HepG2 (cell line): ENCODE results near the gene TTBK1. TPM values are rescaled to one million over a fixed set of nuclear protein-coding genes. Genes with fewer than 3 reads are reported as not detected.

Experiments used
- ARID2 ChIP-seq: sonication (generic); formaldehyde crosslinking; IDR thresholded peaks from 2 replicates; pipeline ENCODE4 v1.8.1; 2022; ENCODE audit warnings: mild to moderate bottlenecking, missing genetic modification reagents, borderline replicate concordance
- CHD2 ChIP-seq: IDR thresholded peaks from 2 replicates; pipeline ENCODE4 v1.6.1; 2011; ENCODE audit warnings: low read depth, low read length, improper control_type of control experiment
- CHD4 ChIP-seq: fragments of 200-600 bp; sonication (generic); IDR thresholded peaks from 2 replicates; pipeline ENCODE4 v1.7.0; 2017; ENCODE audit warnings: mild to moderate bottlenecking, low read length, borderline replicate concordance
- EP300 ChIP-seq, 3 experiments: sonication (generic) in 1 of 3; formaldehyde crosslinking in 1 of 3; IDR thresholded peaks; 2 replicates each; pipeline versions ENCODE4 v1.5.1 to v1.6.1; 2011 to 2020; ENCODE audit warnings: low read depth in 2 of 3, low read length in 2 of 3, borderline replicate concordance in 1 of 3, improper control_type of control experiment in 1 of 3, mild to moderate bottlenecking in 1 of 3, missing genetic modification reagents in 1 of 3, moderate library complexity in 1 of 3
- GTF2F1 ChIP-seq: fragments of 150-350 bp; IDR thresholded peaks from 2 replicates; pipeline ENCODE4 v1.6.1; 2014; ENCODE audit warnings: low read length
- HNRNPL ChIP-seq: fragments of 200-400 bp; formaldehyde crosslinking; IDR thresholded peaks from 2 replicates; pipeline ENCODE4 v1.6.1; 2017; ENCODE audit warnings: mild to moderate bottlenecking, low read depth, low read length
- KAT2B ChIP-seq: fragments of 150-350 bp; IDR thresholded peaks from 2 replicates; pipeline ENCODE4 v1.6.1; 2014; ENCODE audit warnings: low read depth, low read length, borderline replicate concordance
- KDM2A ChIP-seq: sonication (generic); formaldehyde crosslinking; IDR thresholded peaks from 2 replicates; pipeline ENCODE4 v1.4.0; 2020; ENCODE audit warnings: low read depth, missing genetic modification reagents, borderline replicate concordance
- KLF12 ChIP-seq: sonication (generic); formaldehyde crosslinking; IDR thresholded peaks from 2 replicates; pipeline ENCODE4 v1.4.0; 2020; ENCODE audit warnings: missing genetic modification reagents, borderline replicate concordance
- NFRKB ChIP-seq: fragments of 450-650 bp; IDR thresholded peaks from 2 replicates; pipeline ENCODE4 v1.6.1; 2017
- RARG ChIP-seq: sonication (generic); formaldehyde crosslinking; IDR thresholded peaks from 2 replicates; pipeline ENCODE4 v1.4.0; 2020; ENCODE audit warnings: low read depth, mild to moderate bottlenecking, missing genetic modification reagents
- RFXANK ChIP-seq: IDR thresholded peaks from 2 replicates; pipeline ENCODE4 v1.6.1; 2016
- SSRP1 ChIP-seq: IDR thresholded peaks from 2 replicates; pipeline ENCODE4 v1.6.1; 2016; ENCODE audit warnings: control low read depth
- STAG1 ChIP-seq: sonication (generic); formaldehyde crosslinking; IDR thresholded peaks from 2 replicates; pipeline ENCODE4 v1.4.0; 2020; ENCODE audit warnings: missing genetic modification reagents
- ZBTB42 ChIP-seq: sonication (generic); formaldehyde crosslinking; IDR thresholded peaks from 2 replicates; pipeline ENCODE4 v1.5.0; 2020; ENCODE audit warnings: mild to moderate bottlenecking, missing genetic modification reagents
- ZBTB7B ChIP-seq: sonication (generic); formaldehyde crosslinking; IDR thresholded peaks from 2 replicates; pipeline ENCODE4 v1.4.0; 2020; ENCODE audit warnings: missing genetic modification reagents
- ZEB1 ChIP-seq: IDR thresholded peaks from 2 replicates; pipeline ENCODE4 v1.6.1; 2012; ENCODE audit warnings: mild to moderate bottlenecking, low read depth, inconsistent platforms; ENCODE audit not compliant: insufficient replicate concordance
- ZNF430 ChIP-seq: sonication (generic); formaldehyde crosslinking; IDR thresholded peaks from 2 replicates; pipeline ENCODE4 v1.9.0; 2021; ENCODE audit warnings: mild to moderate bottlenecking, missing genetic modification reagents
- ZNF484 ChIP-seq: sonication (generic); formaldehyde crosslinking; IDR thresholded peaks from 2 replicates; pipeline ENCODE4 v1.5.1; 2020; ENCODE audit warnings: mild to moderate bottlenecking, low read depth, missing genetic modification reagents, borderline replicate concordance
- ZNF782 ChIP-seq: sonication (generic); formaldehyde crosslinking; IDR thresholded peaks from 2 replicates; pipeline ENCODE4 v1.4.0; 2020; ENCODE audit warnings: missing genetic modification reagents, mild to moderate bottlenecking, borderline replicate concordance
- polyA plus RNA-seq, 8 experiments: library from polyadenylated mRNA; depleted of rRNA in 3 of 8; stranded (reverse) in 7 of 8; unstranded in 1 of 8; fragments of >200 nt; fragmentation: Illumina TruSeq in 4 of 8; extraction: Trizol in 4 of 8; gene quantifications; 2 replicates each; pipeline versions ENCODE4 v1.2.1 to v1.2.3, GENCODE V29; 2011 to 2016; ENCODE audit warnings: low read depth in 4 of 8, missing spikeins in 1 of 8, mixed read lengths in 1 of 8; ENCODE audit not compliant: insufficient read depth in 1 of 8
- total RNA-seq, 5 experiments: library from RNA; depleted of rRNA; stranded (reverse); fragments of >200 nt; fragmentation: Illumina TruSeq; extraction: Trizol; gene quantifications; 2 replicates each; pipeline ENCODE4 v1.2.3, GENCODE V29; 2016; ENCODE audit warnings: low read depth in 1 of 5
- TF ChIP-seq, protein P1 (sequence below): sonication (generic); formaldehyde crosslinking; IDR thresholded peaks from 2 replicates; pipeline ENCODE4 v1.8.0; 2022; ENCODE audit warnings: missing genetic modification reagents, mild to moderate bottlenecking, moderate library complexity, borderline replicate concordance
- TF ChIP-seq, protein P2 (sequence below): IDR thresholded peaks from 2 replicates; pipeline ENCODE4 v1.6.1; 2016; ENCODE audit warnings: low read depth, borderline replicate concordance
- TF ChIP-seq, protein P3 (sequence below): sonication (generic); formaldehyde crosslinking; IDR thresholded peaks from 2 replicates; pipeline ENCODE4 v1.9.0; 2022; ENCODE audit warnings: missing genetic modification reagents, mild to moderate bottlenecking, borderline replicate concordance

TTBK1 gene
- total and polyA plus RNA-seq, 2 of the 13 experiments (the other 11 are each of a cell fraction or from before 2014, with no cell fraction given), result 0.24 to 0.33 TPM

DNA sequence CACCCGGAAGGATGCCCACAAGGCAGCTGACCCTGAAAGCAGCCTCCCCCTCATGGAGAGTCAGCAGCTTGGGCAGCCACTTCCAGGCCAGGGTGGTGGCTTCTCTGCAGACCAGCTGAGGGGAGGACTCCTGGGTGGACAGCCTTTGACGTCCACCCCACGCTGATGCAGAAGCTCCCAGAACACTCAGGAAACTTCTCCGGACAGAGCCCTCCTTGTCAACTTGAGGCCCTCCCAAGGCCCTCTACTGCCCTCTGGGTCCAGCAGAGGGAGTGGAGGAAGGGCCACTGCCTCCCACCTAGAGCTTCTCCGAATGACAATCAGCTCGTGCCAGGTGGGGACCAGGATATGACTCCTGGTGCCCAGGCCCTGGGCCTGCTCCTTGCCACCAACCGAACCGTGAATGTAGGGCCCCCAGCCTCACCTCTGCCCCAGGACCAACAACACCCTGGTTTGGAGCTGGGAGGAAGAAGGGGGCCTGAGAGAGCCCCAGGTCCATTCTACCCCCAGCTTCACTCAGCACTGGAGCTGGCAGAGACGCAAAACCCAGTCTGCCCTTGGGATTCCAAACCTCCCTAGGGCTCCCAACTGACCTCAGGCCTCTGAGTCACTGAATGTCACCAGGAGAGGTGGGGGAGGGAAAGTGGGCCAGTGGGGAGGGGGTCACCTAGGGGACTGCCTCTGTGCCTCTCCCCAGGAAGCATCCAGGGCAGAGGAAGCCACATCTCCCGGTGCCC, 43.9 kb downstream of the TTBK1 start (continued):
- TF ChIP-seq, protein P1, sequence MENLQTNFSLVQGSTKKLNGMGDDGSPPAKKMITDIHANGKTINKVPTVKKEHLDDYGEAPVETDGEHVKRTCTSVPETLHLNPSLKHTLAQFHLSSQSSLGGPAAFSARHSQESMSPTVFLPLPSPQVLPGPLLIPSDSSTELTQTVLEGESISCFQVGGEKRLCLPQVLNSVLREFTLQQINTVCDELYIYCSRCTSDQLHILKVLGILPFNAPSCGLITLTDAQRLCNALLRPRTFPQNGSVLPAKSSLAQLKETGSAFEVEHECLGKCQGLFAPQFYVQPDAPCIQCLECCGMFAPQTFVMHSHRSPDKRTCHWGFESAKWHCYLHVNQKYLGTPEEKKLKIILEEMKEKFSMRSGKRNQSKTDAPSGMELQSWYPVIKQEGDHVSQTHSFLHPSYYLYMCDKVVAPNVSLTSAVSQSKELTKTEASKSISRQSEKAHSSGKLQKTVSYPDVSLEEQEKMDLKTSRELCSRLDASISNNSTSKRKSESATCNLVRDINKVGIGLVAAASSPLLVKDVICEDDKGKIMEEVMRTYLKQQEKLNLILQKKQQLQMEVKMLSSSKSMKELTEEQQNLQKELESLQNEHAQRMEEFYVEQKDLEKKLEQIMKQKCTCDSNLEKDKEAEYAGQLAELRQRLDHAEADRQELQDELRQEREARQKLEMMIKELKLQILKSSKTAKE (CRISPR knock-in tag), result 0 out of 2 replicates have a peak, but pooled peaks have one; percentile 46
- TF ChIP-seq RARG (CRISPR knock-in tag), result no peak
- TF ChIP-seq ZNF430, result no peak; the same call in 1 of the 2 replicates
- peak; percentile 49 for TF ChIP-seq ZBTB7B (CRISPR knock-in tag)
- TF ChIP-seq, protein P2, sequence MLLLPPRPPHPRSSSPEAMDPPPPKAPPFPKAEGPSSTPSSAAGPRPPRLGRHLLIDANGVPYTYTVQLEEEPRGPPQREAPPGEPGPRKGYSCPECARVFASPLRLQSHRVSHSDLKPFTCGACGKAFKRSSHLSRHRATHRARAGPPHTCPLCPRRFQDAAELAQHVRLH (CRISPR knock-in tag), result no peak
- TF ChIP-seq CHD4, result no peak
- peak; percentile 69; the same call in 1 of the 2 replicates for TF ChIP-seq HNRNPL
- no peak for TF ChIP-seq ZNF782 (CRISPR knock-in tag)
- TF ChIP-seq STAG1 (CRISPR knock-in tag), result peak; percentile 79
- no peak for TF ChIP-seq KAT2B
- TF ChIP-seq ZEB1, result no peak
- TF ChIP-seq NFRKB, result no peak
- TF ChIP-seq ARID2, result no peak
- TF ChIP-seq, protein P3, sequence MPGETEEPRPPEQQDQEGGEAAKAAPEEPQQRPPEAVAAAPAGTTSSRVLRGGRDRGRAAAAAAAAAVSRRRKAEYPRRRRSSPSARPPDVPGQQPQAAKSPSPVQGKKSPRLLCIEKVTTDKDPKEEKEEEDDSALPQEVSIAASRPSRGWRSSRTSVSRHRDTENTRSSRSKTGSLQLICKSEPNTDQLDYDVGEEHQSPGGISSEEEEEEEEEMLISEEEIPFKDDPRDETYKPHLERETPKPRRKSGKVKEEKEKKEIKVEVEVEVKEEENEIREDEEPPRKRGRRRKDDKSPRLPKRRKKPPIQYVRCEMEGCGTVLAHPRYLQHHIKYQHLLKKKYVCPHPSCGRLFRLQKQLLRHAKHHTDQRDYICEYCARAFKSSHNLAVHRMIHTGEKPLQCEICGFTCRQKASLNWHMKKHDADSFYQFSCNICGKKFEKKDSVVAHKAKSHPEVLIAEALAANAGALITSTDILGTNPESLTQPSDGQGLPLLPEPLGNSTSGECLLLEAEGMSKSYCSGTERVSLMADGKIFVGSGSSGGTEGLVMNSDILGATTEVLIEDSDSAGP (CRISPR knock-in tag), result 0 out of 2 replicates have a peak, but pooled peaks have one; percentile 18
- TF ChIP-seq EP300 (IDR thresholded peaks at IDR 0.05; ENCODE audit: low read depth in 2 of 2, low read length in 2 of 2), result 0 out of 4 replicates have a peak, but pooled peaks of 1 of the 2 experiments have one; percentile 2
- TF ChIP-seq EP300 (CRISPR knock-in tag; IDR thresholded peaks at IDR 0.05; ENCODE audit: borderline replicate concordance), result no peak
- TF ChIP-seq KDM2A (CRISPR knock-in tag), result 0 out of 2 replicates have a peak, but pooled peaks have one; percentile 12
- TF ChIP-seq RFXANK, result no peak; the same call in 1 of the 2 replicates
- TF ChIP-seq GTF2F1, result no peak
- TF ChIP-seq KLF12 (CRISPR knock-in tag), result 0 out of 2 replicates have a peak, but pooled peaks have one; percentile 46
- TF ChIP-seq ZBTB42 (CRISPR knock-in tag), result no peak
- TF ChIP-seq ZNF484 (CRISPR knock-in tag), result 0 out of 2 replicates have a peak, but pooled peaks have one; percentile 47
- no peak for TF ChIP-seq CHD2
- no peak for TF ChIP-seq SSRP1
